ENCODE results near the gene TXNRD1.

Gene TXNRD1

DNA sequence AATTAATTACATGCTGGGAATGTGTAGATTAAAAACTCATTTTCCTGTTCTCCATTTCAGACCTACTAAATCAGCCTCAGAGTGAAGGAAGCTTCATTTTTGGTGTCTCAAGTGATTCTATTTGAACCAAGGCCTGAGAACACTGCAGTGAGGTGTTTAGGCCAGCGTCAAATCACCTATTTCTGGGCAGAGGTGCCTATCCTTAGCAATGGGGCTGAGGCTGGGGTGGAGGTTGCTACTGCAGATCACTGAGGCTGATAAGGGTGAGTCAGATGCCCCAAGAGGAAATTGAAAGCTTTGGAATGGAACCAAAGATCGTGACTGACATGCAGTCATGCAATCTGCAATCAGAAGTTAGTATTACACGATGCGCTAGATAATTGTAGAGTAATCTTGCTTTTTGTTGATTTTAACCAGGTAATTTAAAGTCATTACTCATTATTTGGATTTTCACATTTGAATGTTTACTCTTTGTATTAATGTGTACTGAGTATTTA lies 4.4 kb downstream of the TXNRD1 start:
- TF ChIP-seq, protein P1, sequence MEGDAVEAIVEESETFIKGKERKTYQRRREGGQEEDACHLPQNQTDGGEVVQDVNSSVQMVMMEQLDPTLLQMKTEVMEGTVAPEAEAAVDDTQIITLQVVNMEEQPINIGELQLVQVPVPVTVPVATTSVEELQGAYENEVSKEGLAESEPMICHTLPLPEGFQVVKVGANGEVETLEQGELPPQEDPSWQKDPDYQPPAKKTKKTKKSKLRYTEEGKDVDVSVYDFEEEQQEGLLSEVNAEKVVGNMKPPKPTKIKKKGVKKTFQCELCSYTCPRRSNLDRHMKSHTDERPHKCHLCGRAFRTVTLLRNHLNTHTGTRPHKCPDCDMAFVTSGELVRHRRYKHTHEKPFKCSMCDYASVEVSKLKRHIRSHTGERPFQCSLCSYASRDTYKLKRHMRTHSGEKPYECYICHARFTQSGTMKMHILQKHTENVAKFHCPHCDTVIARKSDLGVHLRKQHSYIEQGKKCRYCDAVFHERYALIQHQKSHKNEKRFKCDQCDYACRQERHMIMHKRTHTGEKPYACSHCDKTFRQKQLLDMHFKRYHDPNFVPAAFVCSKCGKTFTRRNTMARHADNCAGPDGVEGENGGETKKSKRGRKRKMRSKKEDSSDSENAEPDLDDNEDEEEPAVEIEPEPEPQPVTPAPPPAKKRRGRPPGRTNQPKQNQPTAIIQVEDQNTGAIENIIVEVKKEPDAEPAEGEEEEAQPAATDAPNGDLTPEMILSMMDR (IDR thresholded peaks at IDR 0.05; ENCODE audit: insufficient read depth, low read depth, low read length, missing control alignments), result no peak
- H3K4me3 ChIP-seq (ENCODE audit: low read length), result no peak overlapping the region
- peak; percentile 96 for DNase-seq (ENCODE audit: low read depth)

DNA sequence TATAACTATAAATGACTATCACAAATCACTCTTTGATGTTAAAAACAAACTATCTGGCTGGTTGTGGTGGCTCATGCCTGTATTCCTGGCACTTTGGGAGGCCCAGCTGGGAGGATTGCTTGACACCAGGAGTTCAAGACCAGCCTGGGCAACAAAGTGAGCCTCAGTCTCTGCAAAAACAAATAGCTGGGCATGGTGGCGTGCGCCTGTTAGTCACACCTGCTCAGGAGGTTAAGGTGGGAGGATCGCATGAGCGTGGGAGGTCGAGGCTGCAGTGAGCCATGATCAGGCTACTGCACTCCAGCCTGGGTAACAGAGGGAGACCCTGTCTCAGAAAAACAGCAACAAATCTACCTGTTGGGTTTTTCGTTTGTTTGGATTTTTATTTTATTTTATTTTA lies 5.4 kb downstream of the TXNRD1 start:
- no peak for DNase-seq (ENCODE audit: low read depth)
- TF ChIP-seq, protein P1 (IDR thresholded peaks at IDR 0.05; ENCODE audit: insufficient read depth, low read depth, low read length, missing control alignments), result no peak
- no peak overlapping the region for H3K4me3 ChIP-seq (ENCODE audit: low read length)

DNA sequence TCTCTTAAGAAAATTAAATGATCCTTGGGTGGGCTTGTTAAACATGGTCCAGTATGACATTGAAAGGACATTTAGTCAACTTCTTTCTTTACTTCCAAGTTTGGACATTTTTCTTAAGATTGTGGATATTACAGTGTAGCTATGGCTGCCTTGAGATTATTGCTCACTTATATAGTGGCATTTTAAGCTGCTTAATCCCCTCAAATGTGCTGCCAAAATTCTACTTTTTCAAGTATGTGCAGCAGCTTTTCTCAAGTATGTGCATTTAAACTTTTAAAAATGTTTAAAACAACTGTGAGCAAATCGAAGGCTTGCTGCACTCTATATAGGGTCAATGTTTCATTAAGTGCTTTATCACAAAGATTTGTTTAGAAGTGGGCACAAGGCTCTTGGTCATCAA lies 7.4 kb downstream of the TXNRD1 start:
- no peak for DNase-seq (ENCODE audit: low read depth)
- TF ChIP-seq, protein P1 (IDR thresholded peaks at IDR 0.05; ENCODE audit: insufficient read depth, low read depth, low read length, missing control alignments), result no peak
- H3K4me3 ChIP-seq (ENCODE audit: low read length), result no peak overlapping the region

DNA sequence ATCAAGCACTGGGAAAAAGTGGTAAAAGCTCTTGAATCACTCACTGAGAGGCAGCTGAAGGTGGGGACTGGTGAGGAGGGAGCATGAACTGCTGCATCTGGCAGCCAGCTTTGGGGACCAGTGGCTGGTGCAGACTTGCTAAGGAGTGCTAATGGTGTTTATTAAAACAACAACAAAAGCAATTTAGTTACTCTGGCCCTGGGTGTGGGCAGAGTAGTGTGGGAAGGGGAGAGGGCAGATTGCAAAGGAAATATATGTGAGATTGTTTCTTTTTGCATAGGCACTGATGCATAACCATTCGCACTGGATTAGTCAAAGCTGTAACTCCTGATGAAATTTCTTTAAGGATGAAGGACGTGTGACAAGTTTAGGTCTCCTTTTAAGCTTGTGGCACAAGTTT lies 8.1 kb downstream of the TXNRD1 start:
- H3K4me3 ChIP-seq (ENCODE audit: low read length), result no peak overlapping the region
- TF ChIP-seq, protein P1 (IDR thresholded peaks at IDR 0.05; ENCODE audit: insufficient read depth, low read depth, low read length, missing control alignments), result no peak
- no peak for DNase-seq (ENCODE audit: low read depth)

DNA sequence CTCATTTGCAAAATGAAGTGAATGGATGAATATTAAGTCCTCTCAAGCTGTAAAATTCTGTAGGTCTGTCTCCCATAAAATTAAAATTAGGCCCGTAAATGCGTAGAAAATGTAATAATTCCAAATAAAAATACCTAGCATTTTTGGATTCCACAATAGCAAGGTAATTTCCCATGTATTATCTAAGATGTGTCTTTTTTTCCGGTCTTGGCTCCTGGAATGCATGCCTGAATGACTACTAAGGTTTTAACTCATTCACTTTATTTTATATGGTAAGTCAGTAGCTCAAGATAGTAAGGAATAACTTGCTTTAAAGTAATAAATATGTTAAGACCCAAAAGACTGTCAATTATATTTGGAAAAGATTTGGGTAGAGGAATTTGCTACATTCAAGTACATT lies 11.1 kb downstream of the TXNRD1 start:
- H3K4me3 ChIP-seq (ENCODE audit: low read length), result no peak overlapping the region
- TF ChIP-seq, protein P1 (IDR thresholded peaks at IDR 0.05; ENCODE audit: insufficient read depth, low read depth, low read length, missing control alignments), result no peak
- DNase-seq (ENCODE audit: low read depth), result no peak

DNA sequence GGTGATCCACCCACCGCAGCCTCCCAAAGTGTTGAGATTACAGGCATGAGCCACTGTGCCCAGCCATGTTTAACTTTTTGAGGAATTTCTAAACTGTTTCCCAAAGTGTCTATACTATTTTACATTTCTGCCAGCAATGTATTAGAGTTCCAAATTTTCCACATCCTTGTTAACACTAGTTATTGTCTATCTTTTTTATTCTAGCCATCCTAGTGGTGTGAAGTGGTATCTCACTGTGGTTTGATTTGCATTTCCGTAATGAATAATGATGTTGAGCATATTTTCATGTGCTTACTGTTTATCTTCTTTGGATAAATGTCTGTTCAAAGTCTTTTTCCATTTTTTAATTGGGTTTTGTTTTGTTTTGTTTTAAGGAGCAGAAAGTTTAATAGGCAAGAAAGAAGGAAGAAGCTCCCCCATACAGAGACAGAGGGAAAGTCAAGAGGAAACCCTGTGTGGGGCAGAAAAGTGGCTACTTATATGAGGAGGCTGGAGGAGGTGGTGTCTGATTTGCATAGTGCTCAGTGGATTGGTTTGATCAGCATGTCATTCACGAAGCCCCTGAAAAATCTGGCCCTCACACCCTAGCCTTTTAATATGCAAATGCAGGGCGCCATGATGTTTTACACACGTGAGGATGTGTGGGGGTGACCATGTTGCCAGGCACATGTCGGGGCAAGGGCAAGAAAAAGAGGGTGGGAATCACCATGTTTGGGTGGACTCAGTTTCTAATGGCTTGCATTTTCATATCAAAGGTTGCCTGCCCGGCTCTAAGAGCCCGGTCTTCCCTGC lies 14.9 kb downstream of the TXNRD1 start:
- no peak overlapping the region for H3K4me3 ChIP-seq (ENCODE audit: low read length)
- no peak for DNase-seq (ENCODE audit: low read depth)
- TF ChIP-seq, protein P1 (IDR thresholded peaks at IDR 0.05; ENCODE audit: insufficient read depth, low read depth, low read length, missing control alignments), result no peak

All from epithelial cell of esophagus (primary cell).